Stimulated activated CD4-positive, alpha-beta T cell treated with anti-CD3 and anti-CD28 coated beads, Interleukin-4, amount 100 ng/mL, for 1 hour (primary cell): Measurements from ENCODE around the gene MAPK7.
A peak's percentile ranks its signal among the peaks of the same experiment; 100 is the strongest.

Experiments used
- DNase-seq: peaks from one replicate; pipeline ENCODE4 v3.0.0-alpha.2; 2020

The MAPK7 gene

DNA sequence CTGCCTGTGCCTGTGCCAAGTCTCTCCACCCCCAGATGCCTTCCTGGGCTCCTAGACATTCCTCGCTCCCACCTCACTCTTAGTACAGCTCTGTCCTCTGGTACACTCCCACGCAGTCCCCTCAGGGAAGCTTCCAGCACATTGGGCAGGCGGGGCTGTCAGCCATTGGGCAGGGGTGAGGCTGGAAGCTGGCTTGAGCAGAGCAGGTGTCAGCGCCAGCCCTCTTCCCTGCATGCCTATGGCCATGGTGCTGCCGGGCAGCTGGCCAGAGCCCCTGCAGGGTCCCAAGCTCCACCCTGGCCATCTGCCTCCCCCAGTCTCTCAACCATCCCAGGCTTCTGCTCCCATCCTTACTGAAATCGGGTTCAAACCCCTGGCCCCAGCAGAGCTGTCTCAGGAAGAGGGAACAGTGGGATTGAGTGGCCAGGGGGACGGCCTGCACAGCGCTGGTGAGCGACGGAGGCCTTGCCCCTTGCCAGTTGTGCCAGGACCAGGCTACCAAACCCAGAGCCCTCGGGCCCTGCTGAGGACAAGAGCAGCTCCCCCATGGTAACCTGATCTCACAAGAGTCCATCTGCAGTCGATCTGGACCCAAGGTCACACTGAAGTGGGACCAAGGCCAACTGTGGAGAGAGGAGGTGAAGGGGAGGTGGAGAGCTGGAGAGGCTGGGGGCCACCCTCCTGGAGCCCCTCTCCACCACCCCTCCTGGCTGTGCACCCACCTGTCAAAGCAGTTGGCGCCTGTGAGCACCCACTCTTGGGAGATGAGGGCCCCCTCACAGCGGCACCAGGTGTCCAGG lies 13.4 kb upstream of the MAPK7 start:
- no peak for DNase-seq

DNA sequence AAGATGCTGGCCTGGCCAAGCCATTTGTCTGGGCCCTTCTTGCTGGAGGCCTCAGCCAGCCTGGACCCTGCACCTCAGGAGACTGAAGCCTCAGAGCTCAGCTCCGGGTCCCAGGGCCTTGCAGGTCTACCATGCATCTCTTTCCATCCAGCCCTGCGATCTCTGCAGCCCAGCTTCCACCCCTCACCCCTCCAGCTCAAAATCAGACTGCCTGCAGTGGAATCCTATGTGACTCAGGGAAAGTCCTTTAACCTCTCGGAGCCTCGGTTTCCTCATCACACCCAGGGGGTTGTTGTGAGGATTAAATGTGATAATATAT lies 12.8 kb upstream of the MAPK7 start:
- DNase-seq: no peak

DNA sequence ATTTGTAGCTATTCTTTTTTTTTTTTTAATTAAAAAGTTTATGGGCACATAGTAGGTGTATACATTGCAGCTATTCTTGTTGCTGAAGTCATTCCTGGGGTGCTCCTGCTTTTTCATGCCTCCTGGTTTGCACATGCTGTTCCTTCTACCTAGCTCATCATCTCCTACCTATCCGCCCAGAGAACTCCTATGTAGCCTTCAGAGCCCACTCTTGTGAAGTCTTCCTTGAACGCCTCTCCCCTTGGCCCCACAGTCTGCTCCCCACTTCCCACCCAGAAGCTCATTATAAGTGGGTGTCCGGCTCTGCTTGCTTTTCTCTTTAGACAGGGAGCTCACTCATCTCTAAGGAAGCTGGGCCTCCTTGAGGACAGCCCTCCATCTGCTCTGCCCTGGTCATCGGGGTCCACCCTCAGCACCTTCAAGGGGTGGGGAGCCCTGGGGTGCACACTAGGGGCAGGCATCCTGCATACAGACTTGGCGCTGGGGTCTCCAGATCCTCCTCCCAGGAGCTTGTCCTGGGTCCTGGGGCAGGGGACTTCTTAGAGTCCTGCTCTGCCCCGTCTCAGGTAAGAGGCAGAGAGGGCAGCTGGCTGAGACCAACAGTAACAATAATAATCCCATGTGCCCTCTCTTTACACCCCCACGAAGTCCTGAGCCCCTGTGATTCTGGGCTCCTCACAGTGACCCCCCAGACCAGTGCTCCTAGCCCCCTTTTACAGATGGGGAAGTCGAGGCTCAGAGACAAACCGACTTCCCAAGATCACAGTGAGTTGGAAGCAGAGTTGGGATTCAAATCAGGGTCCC lies 12.3 kb upstream of the MAPK7 start:
- DNase-seq: no peak

DNA sequence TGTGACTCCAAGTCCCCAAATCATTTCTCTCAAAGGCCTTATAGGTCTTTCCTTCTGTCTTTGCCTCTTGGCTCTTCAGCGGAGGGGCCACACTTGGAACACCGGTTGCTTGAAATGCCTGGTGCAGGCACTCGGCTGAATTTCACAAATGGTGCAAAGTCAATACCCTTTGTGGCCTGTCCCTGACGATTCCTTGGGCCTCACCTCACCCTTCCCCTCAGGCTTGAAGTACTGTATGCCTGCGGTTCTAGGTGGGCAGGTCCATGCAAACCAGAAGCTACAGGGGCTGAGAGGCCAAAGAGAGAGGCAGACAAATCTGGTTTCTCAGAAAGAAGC lies 11.7 kb upstream of the MAPK7 start:
- no peak for DNase-seq

DNA sequence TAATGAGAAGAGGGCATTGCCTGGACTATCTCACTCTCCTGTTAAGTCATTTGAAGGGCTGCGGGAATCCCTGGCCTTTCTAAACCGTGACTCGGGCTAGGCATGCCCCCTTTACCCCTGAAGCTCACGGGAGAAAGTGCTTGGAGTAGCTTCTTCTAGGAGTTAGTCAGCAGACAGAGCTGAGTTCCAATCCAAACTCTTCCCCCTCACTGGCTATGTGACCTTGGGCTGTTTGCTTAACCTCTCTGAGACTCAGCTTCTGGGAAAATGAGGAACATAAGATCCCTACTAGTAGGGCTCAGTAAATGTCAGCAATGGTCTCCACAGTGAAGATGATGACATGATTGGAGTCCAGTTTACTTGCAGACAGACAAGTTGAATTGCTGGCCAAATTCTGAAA lies 10.1 kb upstream of the MAPK7 start:
- DNase-seq: no peak

DNA sequence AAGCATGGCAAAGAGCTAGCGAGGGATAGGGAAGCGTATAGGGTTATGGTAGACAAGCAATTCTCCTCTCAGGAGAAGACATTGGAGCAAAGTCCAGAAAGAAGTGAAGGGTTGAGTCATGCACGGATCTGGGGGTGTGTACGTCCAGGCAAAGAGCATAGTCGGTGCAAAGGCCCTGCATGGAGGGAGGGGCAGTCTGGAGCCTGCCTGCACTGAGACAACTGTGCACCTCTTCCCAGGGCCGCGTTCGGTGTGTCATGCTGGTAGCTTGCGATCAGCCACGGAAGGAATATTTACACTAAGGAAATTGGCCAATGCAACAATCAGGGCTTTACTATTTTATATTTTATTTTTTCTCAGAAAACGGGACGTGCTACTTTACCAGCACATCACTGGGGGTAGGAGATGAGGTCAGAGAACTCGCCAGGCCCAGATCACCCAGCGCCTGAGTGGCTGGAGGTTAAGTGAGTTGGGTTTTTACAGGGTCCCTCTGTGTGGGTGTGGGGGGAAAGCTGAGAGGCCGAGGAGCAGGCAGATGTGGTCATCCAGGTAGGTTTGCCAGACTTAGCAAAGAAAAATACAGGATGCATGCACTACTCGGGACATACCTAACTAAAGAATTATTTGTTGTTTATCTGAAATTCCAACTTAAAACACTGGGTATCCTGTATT lies 9.1 kb upstream of the MAPK7 start:
- no peak for DNase-seq

DNA sequence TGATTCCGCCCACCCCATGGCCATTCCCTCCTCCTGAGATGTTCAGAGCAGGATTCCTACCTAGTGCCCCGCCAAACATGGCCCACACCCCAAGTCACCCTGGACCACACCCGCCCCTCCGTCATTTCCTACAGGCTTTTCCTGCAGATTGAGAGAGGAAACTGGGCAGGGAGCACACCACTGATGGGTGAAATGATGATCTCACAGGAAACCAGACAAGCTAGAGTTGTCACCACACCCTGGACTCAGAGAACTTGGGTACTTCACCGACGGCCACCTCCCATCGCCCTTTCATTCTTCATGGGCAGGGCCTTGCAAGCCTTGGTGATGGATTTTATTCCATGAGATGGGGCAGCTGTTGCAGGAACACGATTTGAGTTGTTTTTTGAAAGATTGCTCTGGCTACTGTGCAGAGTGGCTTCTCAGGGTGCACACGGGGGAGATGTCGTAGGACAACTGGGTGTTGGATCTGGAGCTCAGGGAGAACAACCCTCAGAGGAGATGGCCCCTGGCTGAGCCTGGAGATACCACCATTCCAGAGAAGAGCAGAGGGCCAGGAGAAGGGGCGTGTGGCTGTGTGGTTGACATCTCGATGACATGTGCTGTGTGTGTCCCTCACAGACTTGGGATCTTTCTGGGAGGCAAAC lies 8.3 kb upstream of the MAPK7 start:
- DNase-seq: no peak

DNA sequence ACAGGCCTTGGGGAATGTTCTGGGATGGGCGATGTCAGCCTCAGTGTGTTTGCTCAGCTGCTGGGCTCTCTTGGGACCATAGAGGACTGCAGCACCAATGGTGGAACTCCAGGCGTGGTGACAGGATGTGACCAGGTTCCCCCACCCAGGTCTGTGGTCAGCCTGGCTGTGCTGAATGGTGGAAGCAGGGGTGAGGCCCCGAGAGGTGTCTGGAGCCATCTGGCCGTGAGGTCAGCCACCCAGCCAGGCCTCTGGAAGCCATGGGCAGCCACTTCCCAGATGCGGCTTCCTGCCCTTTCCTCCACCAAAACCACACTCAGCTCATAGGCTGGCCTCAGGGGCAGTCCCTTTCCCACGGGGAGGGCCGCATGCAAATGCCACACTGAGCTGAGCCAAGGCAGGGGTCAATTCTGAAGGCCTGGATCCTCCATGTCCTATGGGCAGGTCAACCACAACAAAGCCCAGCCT lies 7.8 kb upstream of the MAPK7 start:
- DNase-seq: no peak

DNA sequence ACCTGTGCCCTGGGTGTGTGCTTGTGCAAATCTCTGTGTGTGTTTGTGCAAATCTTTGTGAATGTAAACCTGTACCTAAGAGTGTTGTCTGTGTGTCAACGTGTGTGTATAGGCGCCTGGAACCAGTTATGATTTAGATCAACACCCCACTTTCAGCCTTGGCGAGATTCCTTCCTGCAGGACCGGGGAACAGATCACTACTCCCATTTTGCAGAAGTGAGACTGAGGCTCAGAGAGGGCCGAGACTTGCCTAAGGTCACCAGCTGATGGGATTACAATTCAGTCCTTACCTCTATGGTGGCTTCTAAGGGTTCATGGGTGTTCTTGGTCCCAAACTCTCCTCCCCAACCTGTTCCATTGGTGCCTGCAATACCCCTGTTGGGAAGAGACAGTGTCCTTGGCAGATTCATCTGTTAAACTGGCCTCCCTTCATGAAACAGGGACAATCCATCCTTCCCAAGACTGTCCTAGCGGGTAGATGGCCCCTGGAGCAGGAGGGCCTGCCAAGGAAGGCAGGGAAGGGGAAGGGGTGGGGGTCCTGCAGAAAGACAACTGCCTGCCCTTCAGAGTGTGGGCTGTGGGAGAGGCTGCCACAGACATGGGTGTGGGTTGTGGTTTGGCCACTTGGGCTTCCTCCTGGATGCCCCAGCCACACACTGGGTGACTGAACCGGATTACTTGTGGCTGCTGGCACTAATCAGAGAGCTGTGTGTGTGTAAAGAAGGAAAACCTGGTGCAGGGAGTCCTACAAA lies 6.9 kb upstream of the MAPK7 start:
- DNase-seq: no peak

DNA sequence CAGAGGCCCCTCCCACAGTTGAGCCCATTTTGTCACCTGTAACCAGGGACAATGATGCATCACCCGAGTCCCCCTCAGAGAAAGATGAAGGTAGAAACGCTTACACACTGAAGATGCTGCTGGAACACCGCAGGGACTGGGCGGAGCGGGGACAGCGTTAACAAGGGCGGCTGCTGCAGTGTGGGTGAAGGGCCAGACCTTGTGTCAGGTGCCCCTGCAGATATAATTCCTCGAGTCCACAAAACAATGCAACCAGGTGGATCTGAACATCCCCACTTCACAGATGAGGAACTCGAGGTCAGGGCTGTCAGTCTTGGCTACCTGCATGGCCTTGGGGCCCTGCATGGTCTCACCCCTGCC lies 6.3 kb upstream of the MAPK7 start:
- DNase-seq: no peak

DNA sequence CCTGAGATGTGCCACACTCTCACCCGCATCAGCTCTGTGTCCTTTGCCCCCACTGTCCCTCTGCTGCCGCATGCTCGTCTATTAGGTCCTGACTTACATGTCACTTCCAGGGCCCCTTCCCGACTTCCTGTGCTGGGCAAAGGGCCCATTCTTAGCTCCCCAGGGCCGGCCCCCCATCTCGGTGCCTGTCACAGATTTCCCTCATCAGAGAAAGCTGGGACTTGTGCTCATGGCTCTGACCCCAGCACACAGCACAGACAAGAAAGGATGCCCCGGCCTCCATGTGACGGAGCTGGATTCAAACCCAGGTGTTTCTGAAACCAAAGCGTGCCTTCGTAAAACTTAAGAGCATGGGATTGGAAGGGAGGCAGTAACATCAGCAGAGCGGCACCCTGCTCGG lies 5.9 kb upstream of the MAPK7 start:
- DNase-seq: no peak

DNA sequence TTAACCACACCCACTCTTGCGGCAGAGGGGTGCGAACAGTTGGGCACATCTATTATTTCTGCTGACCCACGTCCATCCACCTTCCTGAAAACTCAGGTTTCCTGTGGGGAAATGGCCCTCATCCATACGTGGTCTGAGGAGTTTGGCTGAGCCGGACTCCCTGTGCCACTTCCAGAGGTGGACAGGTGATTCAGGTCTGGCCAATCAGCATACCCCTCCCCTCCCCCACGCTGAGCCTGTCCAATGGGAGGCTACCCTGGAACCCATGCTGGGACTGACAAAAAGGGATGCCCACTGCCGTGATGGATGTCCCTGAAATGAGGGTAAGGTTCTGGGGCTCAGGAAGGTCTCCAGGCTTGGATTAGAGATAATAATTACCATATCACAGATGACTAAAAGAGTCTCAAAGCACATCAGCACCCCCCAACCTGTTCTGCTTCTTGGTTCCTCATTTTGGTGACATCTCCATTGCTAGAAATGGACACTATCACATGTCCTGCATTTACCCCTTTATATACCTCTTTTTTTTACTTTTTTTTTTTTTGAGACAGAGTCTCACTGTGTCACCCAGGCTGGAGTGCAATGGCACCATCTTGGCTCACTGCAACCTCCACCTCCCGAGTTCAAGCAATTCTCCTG lies 5.3 kb upstream of the MAPK7 start:
- no peak for DNase-seq

DNA sequence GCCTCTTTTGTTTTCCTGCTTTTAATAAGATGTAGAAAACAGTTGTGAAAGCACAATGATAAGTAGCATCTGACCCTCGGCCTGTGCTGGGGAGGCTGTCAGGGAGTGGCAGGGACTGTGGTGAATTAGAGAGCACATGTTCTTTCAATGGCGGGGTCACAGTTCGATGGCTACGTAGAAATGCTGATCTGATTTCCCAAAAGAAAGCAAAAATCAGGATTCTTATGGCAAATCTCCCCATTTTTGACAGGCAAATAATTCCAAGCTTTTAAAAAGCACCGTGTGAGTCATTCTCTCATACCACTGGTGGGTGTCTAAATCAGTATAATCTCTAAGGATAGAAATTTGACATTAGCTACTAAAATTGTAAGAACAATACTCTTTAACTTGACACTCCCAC lies 4.2 kb upstream of the MAPK7 start:
- DNase-seq: no peak

DNA sequence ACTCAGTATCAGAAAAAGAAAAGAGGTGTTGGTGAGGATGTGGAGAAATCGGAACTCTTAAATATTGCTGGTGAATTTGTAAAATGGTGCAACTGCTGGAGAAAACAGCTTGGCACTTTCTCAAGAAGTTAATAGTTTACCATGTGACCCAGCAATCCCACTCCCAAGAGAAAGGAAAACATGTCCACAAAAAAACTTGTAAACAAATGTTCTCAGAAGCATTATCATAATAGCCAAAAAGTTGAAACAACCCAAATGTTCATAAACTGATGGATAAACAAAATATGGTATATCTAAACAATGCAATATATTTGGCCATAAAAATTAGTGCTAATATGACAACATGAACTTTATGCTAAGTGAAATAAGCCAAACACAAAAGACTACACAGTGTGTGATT lies 2.6 kb upstream of the MAPK7 start:
- DNase-seq: no peak

DNA sequence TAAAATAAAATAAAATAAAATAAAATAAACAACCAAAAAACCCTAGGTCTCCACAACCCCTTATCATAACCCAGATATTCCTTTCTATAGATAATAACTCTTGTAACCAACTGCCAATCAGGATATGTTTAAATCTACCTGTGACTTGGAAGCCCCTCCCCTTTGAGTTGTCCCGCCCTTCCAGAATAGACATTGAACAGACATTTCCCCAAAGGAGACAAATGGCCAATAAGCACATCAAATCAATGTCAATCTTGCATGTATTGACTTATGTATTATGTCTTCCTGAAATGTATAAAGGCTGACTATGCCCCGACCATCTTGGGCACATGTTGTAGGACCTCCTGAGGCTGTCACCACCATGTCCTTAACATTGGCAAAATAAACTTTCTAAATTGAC lies 1.5 kb upstream of the MAPK7 start:
- no peak for DNase-seq

DNA sequence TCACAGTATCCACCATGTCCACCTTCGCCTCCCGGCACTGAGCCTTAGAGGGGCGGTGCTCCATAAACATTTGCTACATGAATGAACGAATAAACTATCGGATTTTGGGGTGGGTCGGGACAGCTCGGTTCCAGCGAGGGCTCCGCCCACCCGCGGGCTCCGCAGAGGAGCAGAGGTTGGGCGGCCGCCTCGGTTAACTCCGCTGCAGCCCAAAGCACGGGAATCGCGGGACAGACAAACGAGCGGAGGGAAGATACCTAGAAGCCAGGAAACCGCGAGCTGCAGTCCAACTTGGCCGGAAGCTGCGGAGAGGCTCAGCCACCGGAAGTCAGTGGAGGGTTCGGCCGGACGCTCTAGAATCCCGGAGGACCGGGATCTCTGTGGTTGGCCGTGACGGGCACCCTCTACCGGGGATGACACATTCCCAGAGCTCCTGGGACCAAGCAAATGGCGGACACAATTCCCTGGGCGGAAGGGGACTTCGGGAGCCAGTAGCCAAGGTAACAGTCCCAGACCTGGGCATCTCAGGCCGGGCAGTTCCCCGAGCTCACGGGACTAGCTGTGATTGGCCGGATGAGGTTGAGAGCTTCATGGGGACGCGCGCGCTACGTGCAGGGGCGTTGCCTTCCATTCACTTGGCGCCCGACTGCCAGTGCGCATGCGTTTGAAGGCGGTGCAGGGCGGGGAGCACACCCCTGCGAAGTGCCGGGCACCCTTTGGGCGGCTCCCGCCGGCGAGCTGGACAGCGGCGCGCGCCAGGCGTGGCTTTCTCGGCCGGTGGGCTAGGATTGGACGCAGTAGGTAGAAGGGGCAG lies 489 bp upstream of the MAPK7 start:
- peak; percentile 91 for DNase-seq

DNA sequence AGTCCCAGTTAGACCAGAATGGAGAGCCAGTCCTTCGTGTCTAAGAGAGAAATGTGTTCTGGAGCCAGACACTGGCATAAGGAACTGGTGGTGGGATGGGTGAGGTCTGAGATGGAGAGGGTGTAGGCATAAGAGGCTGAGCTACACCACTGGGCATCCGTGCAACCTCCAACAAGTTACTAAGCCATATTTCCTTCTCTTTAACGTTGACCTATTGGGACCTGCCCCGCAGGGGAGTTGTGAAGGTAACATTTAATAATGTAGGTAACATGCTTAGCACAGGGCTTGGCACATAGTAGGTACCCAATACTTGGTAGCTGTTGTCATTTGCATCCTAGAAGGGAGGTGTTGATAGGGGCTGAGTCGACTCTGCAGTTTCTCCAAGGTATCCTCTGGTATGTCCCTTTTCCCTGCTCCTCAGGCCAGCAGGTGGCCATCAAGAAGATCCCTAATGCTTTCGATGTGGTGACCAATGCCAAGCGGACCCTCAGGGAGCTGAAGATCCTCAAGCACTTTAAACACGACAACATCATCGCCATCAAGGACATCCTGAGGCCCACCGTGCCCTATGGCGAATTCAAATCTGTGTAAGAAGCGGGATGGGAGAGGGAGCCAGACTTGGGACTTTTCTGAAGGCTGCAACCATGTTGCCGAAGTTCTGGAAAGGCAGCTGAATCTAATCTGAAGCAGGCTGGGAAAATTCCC lies 1.2 kb downstream of the MAPK7 start:
- no peak for DNase-seq

DNA sequence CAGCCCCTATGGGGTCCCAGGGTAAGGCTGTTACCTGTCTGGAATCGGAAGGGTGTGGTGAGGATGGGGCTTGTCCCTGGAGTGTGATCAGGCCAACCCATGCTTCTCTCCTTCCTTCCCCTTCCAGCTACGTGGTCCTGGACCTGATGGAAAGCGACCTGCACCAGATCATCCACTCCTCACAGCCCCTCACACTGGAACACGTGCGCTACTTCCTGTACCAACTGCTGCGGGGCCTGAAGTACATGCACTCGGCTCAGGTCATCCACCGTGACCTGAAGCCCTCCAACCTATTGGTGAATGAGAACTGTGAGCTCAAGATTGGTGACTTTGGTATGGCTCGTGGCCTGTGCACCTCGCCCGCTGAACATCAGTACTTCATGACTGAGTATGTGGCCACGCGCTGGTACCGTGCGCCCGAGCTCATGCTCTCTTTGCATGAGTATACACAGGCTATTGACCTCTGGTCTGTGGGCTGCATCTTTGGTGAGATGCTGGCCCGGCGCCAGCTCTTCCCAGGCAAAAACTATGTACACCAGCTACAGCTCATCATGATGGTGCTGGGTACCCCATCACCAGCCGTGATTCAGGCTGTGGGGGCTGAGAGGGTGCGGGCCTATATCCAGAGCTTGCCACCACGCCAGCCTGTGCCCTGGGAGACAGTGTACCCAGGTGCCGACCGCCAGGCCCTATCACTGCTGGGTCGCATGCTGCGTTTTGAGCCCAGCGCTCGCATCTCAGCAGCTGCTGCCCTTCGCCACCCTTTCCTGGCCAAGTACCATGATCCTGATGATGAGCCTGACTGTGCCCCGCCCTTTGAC lies 2.4 kb downstream of the MAPK7 start:
- no peak for DNase-seq

DNA sequence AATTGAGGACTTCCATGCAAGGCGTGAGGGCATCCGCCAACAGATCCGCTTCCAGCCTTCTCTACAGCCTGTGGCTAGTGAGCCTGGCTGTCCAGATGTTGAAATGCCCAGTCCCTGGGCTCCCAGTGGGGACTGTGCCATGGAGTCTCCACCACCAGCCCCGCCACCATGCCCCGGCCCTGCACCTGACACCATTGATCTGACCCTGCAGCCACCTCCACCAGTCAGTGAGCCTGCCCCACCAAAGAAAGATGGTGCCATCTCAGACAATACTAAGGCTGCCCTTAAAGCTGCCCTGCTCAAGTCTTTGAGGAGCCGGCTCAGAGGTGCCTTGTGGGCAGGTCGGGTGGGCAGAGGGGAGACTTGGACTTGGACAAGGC lies 3.1 kb downstream of the MAPK7 start:
- DNase-seq: no peak
